PC-3 (cell line): ENCODE results near the gene KCNJ3.

ENCODE experiments used
- CTCF ChIP-seq: fragments of 300-600 bp; sonication (generic); conservative IDR thresholded peaks from 2 replicates; pipeline ENCODE4 v1.5.1; 2017; ENCODE audit warnings: antibody characterized with exemption, low read depth, mild to moderate bottlenecking, low read length
- EZH2 ChIP-seq: fragments of 300-600 bp; sonication (generic); IDR thresholded peaks from one replicate; pipeline ENCODE4 v1.6.1; 2017; ENCODE audit warnings: antibody characterized with exemption, mild to moderate bottlenecking, low read length; ENCODE audit not compliant: unreplicated experiment
- EZH2phosphoT487 ChIP-seq: fragments of 300-600 bp; sonication (generic); IDR thresholded peaks from 2 replicates; pipeline ENCODE4 v1.6.1; 2018; ENCODE audit warnings: mild to moderate bottlenecking, antibody characterized with exemption, low read length, borderline replicate concordance

GRCh38 chr2:154844513-154844912, 146.0 kb downstream of the KCNJ3 start:
- TF ChIP-seq CTCF = no peak
- no peak for TF ChIP-seq EZH2
- no peak for TF ChIP-seq EZH2phosphoT487
